ENCODE measurements around the gene PNMT. TPM values are rescaled to one million over a fixed set of nuclear protein-coding genes. Genes with fewer than 3 reads are reported as not detected.

Gene PNMT
- total and polyA plus RNA-seq, 2 donors (not counting 3 experiments of a cell fraction or from before 2014, with no cell fraction given), result 0.11 TPM; not detected in 1

DNA sequence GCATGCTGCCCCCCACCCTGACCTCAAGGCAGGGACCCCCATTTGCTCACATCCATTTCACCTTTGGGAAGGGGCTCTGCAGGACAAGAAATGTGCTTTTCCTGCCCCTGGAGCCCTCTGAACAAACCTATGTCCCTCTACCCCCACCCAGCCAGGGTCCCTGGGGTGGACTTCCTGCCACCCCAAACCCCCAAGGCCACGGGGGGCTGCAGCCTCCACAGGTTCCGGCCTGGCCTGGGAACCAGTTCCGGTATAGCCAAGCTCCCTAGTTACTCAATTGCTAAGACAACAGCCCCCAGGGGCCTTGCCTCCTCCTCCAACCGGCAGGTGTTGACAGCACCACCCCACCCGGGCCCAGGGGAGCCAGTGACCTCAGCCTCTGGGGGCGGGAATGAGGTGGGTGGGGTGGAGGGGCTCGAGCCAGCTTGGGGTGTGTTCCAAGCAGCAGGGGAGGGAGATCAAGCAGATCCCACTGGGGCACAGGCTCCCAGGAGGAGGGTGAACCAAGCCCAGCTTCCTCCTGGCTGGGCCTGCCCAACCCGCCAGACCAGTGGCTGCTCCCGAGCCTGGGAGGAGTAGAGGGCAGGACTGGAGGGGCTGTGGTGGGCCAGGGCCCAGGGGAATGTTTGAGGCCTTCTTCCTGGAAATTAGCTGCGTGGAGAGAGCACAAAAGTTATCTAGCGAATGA, 6.6 kb downstream of the PNMT start:
- TF ChIP-seq POLR2A (IDR thresholded peaks at IDR 0.05; ENCODE audit: low read depth, low read length), result no peak
- TF ChIP-seq JUN (IDR thresholded peaks at IDR 0.05; ENCODE audit: borderline replicate concordance, insufficient read depth, insufficient read length, low read depth), result no peak
- TF ChIP-seq MYC (IDR thresholded peaks at IDR 0.05; ENCODE audit: low read depth, low read length), result no peak
- TF ChIP-seq FOS (IDR thresholded peaks at IDR 0.05; ENCODE audit: borderline replicate concordance, insufficient read depth, low read length), result no peak
- TF ChIP-seq EZH2 (IDR thresholded peaks at IDR 0.05; ENCODE audit: borderline replicate concordance, low read depth, low read length, severe bottlenecking), result no peak
- no peak for TF ChIP-seq POLR2AphosphoS5 (IDR thresholded peaks at IDR 0.05; ENCODE audit: insufficient read depth, low read depth, low read length)
- no peak for TF ChIP-seq GATA2 (IDR thresholded peaks at IDR 0.05; ENCODE audit: insufficient read depth, insufficient read length, low read depth, low read length)
- TF ChIP-seq, protein P1, sequence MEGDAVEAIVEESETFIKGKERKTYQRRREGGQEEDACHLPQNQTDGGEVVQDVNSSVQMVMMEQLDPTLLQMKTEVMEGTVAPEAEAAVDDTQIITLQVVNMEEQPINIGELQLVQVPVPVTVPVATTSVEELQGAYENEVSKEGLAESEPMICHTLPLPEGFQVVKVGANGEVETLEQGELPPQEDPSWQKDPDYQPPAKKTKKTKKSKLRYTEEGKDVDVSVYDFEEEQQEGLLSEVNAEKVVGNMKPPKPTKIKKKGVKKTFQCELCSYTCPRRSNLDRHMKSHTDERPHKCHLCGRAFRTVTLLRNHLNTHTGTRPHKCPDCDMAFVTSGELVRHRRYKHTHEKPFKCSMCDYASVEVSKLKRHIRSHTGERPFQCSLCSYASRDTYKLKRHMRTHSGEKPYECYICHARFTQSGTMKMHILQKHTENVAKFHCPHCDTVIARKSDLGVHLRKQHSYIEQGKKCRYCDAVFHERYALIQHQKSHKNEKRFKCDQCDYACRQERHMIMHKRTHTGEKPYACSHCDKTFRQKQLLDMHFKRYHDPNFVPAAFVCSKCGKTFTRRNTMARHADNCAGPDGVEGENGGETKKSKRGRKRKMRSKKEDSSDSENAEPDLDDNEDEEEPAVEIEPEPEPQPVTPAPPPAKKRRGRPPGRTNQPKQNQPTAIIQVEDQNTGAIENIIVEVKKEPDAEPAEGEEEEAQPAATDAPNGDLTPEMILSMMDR (IDR thresholded peaks at IDR 0.05; ENCODE audit: extremely low read depth in 1 of 2, insufficient read depth in 1 of 2, low read depth in 1 of 2, low read length in 2 of 2), result no peak
- intact Hi-C loops (cut with micrococcal nuclease) (no loop called here), dilution Hi-C loops (cut with MboI; ENCODE audit: extremely low pct_ligation_motif_present, low sequenced_read_pairs) (no loop called here)
- no peak for DNase-seq (ENCODE audit: low read depth, low spot score)
- Histone ChIP-seq H3K9ac (replicated peaks; ENCODE audit: extremely low read depth, insufficient read depth, low read length) (no peak overlapping the region), H3K27ac (ENCODE audit: insufficient read depth, low read depth, low read length) (no peak overlapping the region), H3K27me3 (ENCODE audit: control insufficient read depth in 2 of 2, insufficient read depth in 2 of 2, low read length in 2 of 2) (no peaks in the 10 kb centered on the region), H3K4me2 (ENCODE audit: insufficient read depth, low read length) (no peak overlapping the region), H3K4me3 (replicated peaks in 1 of 3; ENCODE audit: insufficient read depth in 1 of 3, low read depth in 1 of 3, low read length in 3 of 3) (no peak overlapping the region), H3K36me3 (ENCODE audit: control insufficient read depth in 2 of 2, extremely low read depth in 1 of 2, insufficient read depth in 2 of 2, low read length in 2 of 2) (no peaks in the 10 kb centered on the region), H3K9me3 (replicated peaks; ENCODE audit: control insufficient read depth, insufficient read depth, low read length) (no peaks in the 10 kb centered on the region), H3K4me1 (ENCODE audit: control insufficient read depth, extremely low read depth, insufficient read depth, low read length) (no peaks in the 10 kb centered on the region), H3K9me1 (replicated peaks; ENCODE audit: control insufficient read depth, extremely low read depth, insufficient read depth, low read length) (no peaks in the 10 kb centered on the region), H2AFZ (ENCODE audit: low read depth, low read length) (no peak overlapping the region), H3K79me2 (ENCODE audit: control insufficient read depth, insufficient read depth, low read length) (no peaks in the 10 kb centered on the region), H4K20me1 (replicated peaks; ENCODE audit: control insufficient read depth, extremely low read depth, insufficient read depth, low read length) (no peaks in the 10 kb centered on the region)
- CTCF ChIA-PET, result interaction anchor here (0.7 to 13.1 kb wide), 6 partner anchors 8 to 55 kb away, joined by 3 to 291 read pairs (median 4); partner anchors contain the start of gene ERBB2
- no peak for FAIRE-seq
- no TSS peak for BruUV-seq (replicated peaks)
- POLR2A ChIA-PET, result no interaction called here

Data from endothelial cell of umbilical vein (primary cell).